Right renal pelvis (tissue), 4 donors: ENCODE data around the gene CCDC102A. TPM values are rescaled to one million over a fixed set of nuclear protein-coding genes. Genes with fewer than 3 reads are reported as not detected.

Experiments
- DNase-seq, 4 donors: peaks; one replicate each; pipeline ENCODE4 v3.0.0-alpha.2; 2013; ENCODE audit warnings: low read depth in 4 of 4, low spot score in 3 of 4, missing footprints in 1 of 4
- polyA plus RNA-seq, 4 donors: library from polyadenylated mRNA; unstranded; fragments of 120-200 nt; gene quantifications; one replicate each; pipeline ENCODE4 v1.2.1, GENCODE V29; 2013; ENCODE audit not compliant: insufficient read length in 4 of 4

The CCDC102A gene
- polyA plus RNA-seq, 4 donors: 17.5 to 20.3 (median 18.0) TPM

GRCh38 chr16:57525761-57526160, 10.6 kb downstream of the CCDC102A start:
- DNase-seq: no peak

GRCh38 chr16:57522960-57523359, 13.4 kb downstream of the CCDC102A start:
- no peak for DNase-seq

GRCh38 chr16:57519796-57520360, 16.5 kb downstream of the CCDC102A start:
- peak in 2 of 4 donors; percentile 72 to 75 for DNase-seq

- no peak for DNase-seq
These were observed 17.4 kb downstream of the CCDC102A start for GRCh38 chr16:57518922-57519321.

GRCh38 chr16:57518520-57518919, 17.9 kb downstream of the CCDC102A start:
- no peak for DNase-seq

GRCh38 chr16:57517397-57518367, 18.7 kb downstream of the CCDC102A start:
- no peak for DNase-seq

- DNase-seq: no peak
These were observed 19.6 kb downstream of the CCDC102A start for GRCh38 chr16:57516773-57517172.

- no peak for DNase-seq
These were observed 20.1 kb downstream of the CCDC102A start for GRCh38 chr16:57516176-57516725.

- DNase-seq: no peak
These were observed 21.4 kb downstream of the CCDC102A start for GRCh38 chr16:57514791-57515600.

GRCh38 chr16:57514371-57514770, 22.0 kb downstream of the CCDC102A start:
- no peak for DNase-seq

GRCh38 chr16:57513371-57514102, 22.8 kb downstream of the CCDC102A start:
- DNase-seq: peak; percentile 62 to 81 (median 76)

GRCh38 chr16:57512296-57513001, 23.9 kb downstream of the CCDC102A start:
- DNase-seq: no peak

GRCh38 chr16:57510016-57510871, 26.1 kb downstream of the CCDC102A start:
- DNase-seq: no peak

- no peak for DNase-seq
These were observed 27.0 kb downstream of the CCDC102A start for GRCh38 chr16:57509231-57509923.

- DNase-seq: no peak
These were observed 28.3 kb downstream of the CCDC102A start for GRCh38 chr16:57508035-57508425.

- no peak for DNase-seq
These were observed 29.0 kb downstream of the CCDC102A start for GRCh38 chr16:57507136-57508034.

GRCh38 chr16:57505169-57505568, 31.2 kb downstream of the CCDC102A start:
- DNase-seq: no peak
